CD4-positive, alpha-beta memory T cell (primary cell): ENCODE measurements around the gene TMEM115. TPM values are rescaled to one million over a fixed set of nuclear protein-coding genes. Genes with fewer than 3 reads are reported as not detected.
"Not testable (repeated sequence)": the region's sequence is repeated elsewhere in the genome, so short reads cannot be mapped to it uniquely, and the experiment has no call there.

Source experiments
- CTCF ChIA-PET: fragments of 350-600 bp; sonication (Branson Sonifier 250); formaldehyde crosslinking; loops from one replicate; lab custom pipeline; 2021; ENCODE audit warnings: inconsistent platforms; ENCODE audit not compliant: partially characterized antibody; lab: Charles Lee
- POLR2A ChIA-PET: fragments of 350-600 bp; sonication (Branson Sonifier 250); formaldehyde crosslinking; loops from one replicate; lab custom pipeline; 2021; ENCODE audit not compliant: partially characterized antibody; lab: Charles Lee
- DNase-seq, 5 donors: peaks; one replicate each; pipeline versions ENCODE4 v3.0.0 to v3.0.0-alpha.2; 2020 to 2022; ENCODE audit warnings: mixed read lengths in 1 of 5
- H3K27ac ChIP-seq: one replicate; pipeline ENCODE4 v1.7.0; 2013; ENCODE audit warnings: low read depth, low read length
- H3K27me3 ChIP-seq: 2 replicates; pipeline ENCODE4 v1.7.0; 2013; ENCODE audit warnings: mild to moderate bottlenecking, low read length, moderate library complexity; ENCODE audit not compliant: insufficient read depth
- H3K36me3 ChIP-seq: 2 replicates; pipeline ENCODE4 v1.7.0; 2013; ENCODE audit warnings: mild to moderate bottlenecking, low read length, moderate library complexity; ENCODE audit not compliant: insufficient read depth
- H3K4me1 ChIP-seq: 2 replicates; pipeline ENCODE4 v1.7.0; 2013; ENCODE audit warnings: mild to moderate bottlenecking, low read length, moderate library complexity; ENCODE audit not compliant: insufficient read depth
- H3K4me3 ChIP-seq, 2 donors: one replicate each; pipeline ENCODE4 v1.7.0; 2013; ENCODE audit warnings: low read length in 2 of 2, mild to moderate bottlenecking in 1 of 2
- H3K9me3 ChIP-seq, 2 donors: one replicate each; pipeline ENCODE4 v1.7.0; 2013; ENCODE audit warnings: low read length in 2 of 2, control low read depth in 1 of 2; ENCODE audit not compliant: control insufficient read depth in 1 of 2
- H3K27ac Mint-ChIP-seq, 7 donors: one replicate each; pipeline ENCODE4 v1.8.0; 2020 to 2021; ENCODE audit warnings: mixed read lengths in 7 of 7, mild to moderate bottlenecking in 6 of 7, inconsistent platforms in 3 of 7, moderate library complexity in 3 of 7
- H3K27me3 Mint-ChIP-seq, 2 donors: one replicate each; pipeline ENCODE4 v1.8.0; 2020 to 2021; ENCODE audit warnings: mixed read lengths in 2 of 2
- H3K36me3 Mint-ChIP-seq, 2 donors: one replicate each; pipeline ENCODE4 v1.8.0; 2020 to 2021; ENCODE audit warnings: mixed read lengths in 2 of 2, inconsistent platforms in 1 of 2, mild to moderate bottlenecking in 1 of 2
- H3K4me1 Mint-ChIP-seq, 4 donors: one replicate each; pipeline ENCODE4 v1.8.0; 2020 to 2021; ENCODE audit warnings: mixed read lengths in 4 of 4, mild to moderate bottlenecking in 1 of 4
- H3K4me3 Mint-ChIP-seq, 8 donors: one replicate each; pipeline ENCODE4 v1.8.0; 2020 to 2021; ENCODE audit warnings: mixed read lengths in 8 of 8, mild to moderate bottlenecking in 7 of 8, moderate library complexity in 6 of 8, inconsistent platforms in 3 of 8
- H3K9me3 Mint-ChIP-seq, 8 donors: one replicate each; pipeline ENCODE4 v1.8.0; 2020 to 2021; ENCODE audit warnings: mixed read lengths in 8 of 8, mild to moderate bottlenecking in 5 of 8, inconsistent platforms in 3 of 8, moderate library complexity in 1 of 8
- intact Hi-C: fragments of 100-400 bp; cut with micrococcal nuclease; formaldehyde crosslinking; loops from one replicate; pipeline ENCODE4 v1.15.1; 2023
- polyA plus RNA-seq, 2 donors: library from polyadenylated mRNA; unstranded; fragments of 300-500 nt; fragmentation: Illumina TruSeq; gene quantifications; one replicate each; pipeline ENCODE4 v1.2.3, GENCODE V29; 2021
- total RNA-seq, 2 experiments: library from RNA; stranded (reverse); gene quantifications; one replicate each; pipeline ENCODE4 v1.2.3, GENCODE V29; 2021

The TMEM115 gene
- total and polyA plus RNA-seq, 4 experiments from 2014 or later: 28.6 to 38.4 (median 32.8) TPM

- peak overlapping the region in 1 of 8 donors; percentile 54 for H3K4me3 Mint-ChIP-seq
- H3K4me1 ChIP-seq: peaks cover 49% of the 10 kb centered on the region
- H3K27me3 ChIP-seq: no peaks in the 10 kb centered on the region
- ChIA-PET POLR2A (interaction anchor here (1.2 to 14.4 kb wide), 6 partner anchors 11 to 47 kb away, joined by 4 to 144 read pairs (median 18); partner anchors contain the start of genes CYB561D2, HYAL3, IFRD2 and NAA80), CTCF (interaction anchor here (0.6 to 2.4 kb wide), 6 partner anchors 11 to 900 kb away, joined by 3 to 5 read pairs (median 4); no protein-coding TSS in a partner anchor)
- peak in 1 of 5 donors; percentile 29 for DNase-seq
- no peaks in the 10 kb centered on the region for H3K36me3 ChIP-seq
- H3K9me3 Mint-ChIP-seq: no peaks in the 10 kb centered on the region
- H3K4me3 ChIP-seq: no peak overlapping the region
- no peaks in the 10 kb centered on the region for H3K9me3 ChIP-seq
- peaks cover 23 to 54% (median 39%) of the 10 kb centered on the region in 4 donors for H3K4me1 Mint-ChIP-seq
- intact Hi-C loops: loop anchor here (5.0 kb wide), 1 partner anchor 846 kb away; the partner anchor contains the start of gene DAG1
- H3K27ac Mint-ChIP-seq: peak overlapping the region in 2 of 7 donors; percentile 64 to 70
- H3K36me3 Mint-ChIP-seq: peaks cover 0 to 2% of the 10 kb centered on the region in 2 donors
- no peak overlapping the region for H3K27ac ChIP-seq
- H3K27me3 Mint-ChIP-seq: no peaks in the 10 kb centered on the region
Observed at GRCh38 chr3:50318163-50318562, 41.2 kb downstream of the TMEM115 start.

DNA sequence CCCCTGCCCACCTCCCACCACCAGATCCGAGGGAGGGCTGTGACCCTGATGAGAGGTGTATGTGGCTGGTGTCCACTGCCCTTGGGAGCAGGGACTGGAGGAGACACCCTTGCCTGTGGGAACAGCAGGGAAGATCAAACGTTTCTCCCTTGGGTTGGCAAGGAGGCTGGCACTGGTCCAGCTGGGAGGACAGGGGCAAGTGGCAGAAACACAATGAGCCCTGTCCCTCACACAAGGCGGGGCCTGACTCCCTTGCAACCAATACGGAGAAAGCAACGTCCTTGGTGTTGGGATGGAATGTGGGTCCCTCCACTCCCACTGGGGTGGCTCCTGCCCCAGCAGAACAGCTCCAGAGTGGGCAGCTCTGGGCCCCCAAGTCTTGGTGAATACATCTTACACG is 42.0 kb downstream of the TMEM115 start:
- Mint-ChIP-seq H3K27me3 (no peaks in the 10 kb centered on the region), H3K36me3 (peaks cover 0 to 2% of the 10 kb centered on the region in 2 donors), H3K9me3 (no peaks in the 10 kb centered on the region), H3K4me1 (peaks cover 22 to 52% (median 38%) of the 10 kb centered on the region in 4 donors), H3K27ac (peak overlapping the region; percentile 79 to 99 (median 94)), H3K4me3 (peak overlapping the region in 4 of 8 donors; percentile 76 to 92 (median 88))
- ChIA-PET CTCF (interaction anchor here (0.9 to 1.2 kb wide), 4 partner anchors 10 to 29 kb away, joined by 3 to 5 read pairs (median 4); partner anchors contain the start of genes HYAL3, NAA80 and RASSF1), POLR2A (interaction anchor here (1.0 to 14.4 kb wide), 7 partner anchors 12 to 81 kb away, joined by 4 to 144 read pairs (median 8); partner anchors contain the start of genes CYB561D2, GNAI2, HYAL3 and NAA80)
- intact Hi-C loops: loop anchor here (5.0 kb wide), 1 partner anchor 845 kb away; the partner anchor contains the start of gene DAG1
- Histone ChIP-seq H3K4me3 (no peak overlapping the region), H3K27me3 (no peaks in the 10 kb centered on the region), H3K27ac (peak overlapping the region; percentile 49), H3K36me3 (no peaks in the 10 kb centered on the region), H3K9me3 (no peaks in the 10 kb centered on the region), H3K4me1 (peaks cover 46% of the 10 kb centered on the region)
- peak in 1 of 5 donors; percentile 17 for DNase-seq

DNA sequence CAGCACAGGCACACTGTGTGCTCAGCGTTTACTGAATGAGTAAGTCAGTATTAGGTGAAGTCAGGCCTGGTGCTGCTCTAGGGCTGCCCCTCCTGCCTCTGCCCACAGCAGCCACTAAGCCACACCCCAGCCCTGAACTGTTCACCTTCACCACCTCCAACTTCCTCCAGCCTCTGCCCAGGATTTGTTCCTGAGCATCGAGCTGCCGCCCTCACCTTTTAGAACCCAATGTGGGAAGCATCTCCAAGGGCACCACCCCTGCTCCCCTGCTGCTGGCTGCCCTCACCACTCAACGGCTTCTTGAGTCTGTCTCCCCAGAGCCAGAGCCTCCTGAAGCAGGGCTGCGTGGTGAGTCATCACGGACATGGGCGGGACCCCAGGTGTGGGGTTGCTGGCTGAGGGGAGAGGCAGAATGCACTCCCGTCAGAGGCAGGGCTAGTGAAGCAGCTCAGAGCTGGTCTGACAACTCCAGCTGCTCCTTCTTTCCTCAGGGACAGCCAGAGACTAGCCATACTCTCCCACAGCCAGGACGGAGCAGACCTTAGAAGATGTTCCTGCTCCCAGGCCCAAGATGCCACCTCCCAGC is 42.6 kb downstream of the TMEM115 start:
- no peaks in the 10 kb centered on the region for H3K27me3 ChIP-seq
- H3K27ac Mint-ChIP-seq: peak overlapping the region; percentile 79 to 99 (median 94)
- ChIA-PET POLR2A (interaction anchor here (1.0 to 14.4 kb wide), 7 partner anchors 12 to 81 kb away, joined by 4 to 144 read pairs (median 8); partner anchors contain the start of genes CYB561D2, GNAI2, HYAL3 and NAA80), CTCF (interaction anchor here (1.0 to 4.4 kb wide), 4 partner anchors 9 to 24 kb away, joined by 3 to 21 read pairs (median 4); partner anchors contain the start of genes HYAL3, NAA80 and RASSF1)
- DNase-seq: peak; percentile 62 to 92 (median 72)
- peak overlapping the region in 1 of 2 donors; percentile 7 for H3K4me3 ChIP-seq
- no peaks in the 10 kb centered on the region for H3K27me3 Mint-ChIP-seq
- intact Hi-C loops: loop anchor here (1.0 to 5.0 kb wide), 2 partner anchors 12 to 844 kb away; partner anchors contain the start of genes DAG1 and TUSC2
- peaks cover 41% of the 10 kb centered on the region for H3K4me1 ChIP-seq
- peak overlapping the region; percentile 74 to 92 (median 86) for H3K4me3 Mint-ChIP-seq
- H3K9me3 ChIP-seq: no peaks in the 10 kb centered on the region
- peak overlapping the region; percentile 49 for H3K27ac ChIP-seq
- no peaks in the 10 kb centered on the region for H3K36me3 ChIP-seq
- peaks cover 0 to 2% of the 10 kb centered on the region in 2 donors for H3K36me3 Mint-ChIP-seq
- peaks cover 22 to 52% (median 37%) of the 10 kb centered on the region in 4 donors for H3K4me1 Mint-ChIP-seq
- H3K9me3 Mint-ChIP-seq: no peaks in the 10 kb centered on the region

- H3K27me3 Mint-ChIP-seq: no peaks in the 10 kb centered on the region
- DNase-seq: peak in 1 of 5 donors; percentile 7
- peaks cover 0 to 2% of the 10 kb centered on the region in 2 donors for H3K36me3 Mint-ChIP-seq
- peaks cover 31% of the 10 kb centered on the region for H3K4me1 ChIP-seq
- intact Hi-C loops: loop anchor here (5.0 kb wide), 1 partner anchor 843 kb away; the partner anchor contains the start of gene DAG1
- POLR2A ChIA-PET: interaction anchor here (0.8 to 14.4 kb wide), 9 partner anchors 8 to 78 kb away, joined by 3 to 144 read pairs (median 6); partner anchors contain the start of genes HYAL2, HYAL3, IFRD2 and NAA80
- H3K4me3 Mint-ChIP-seq: no peak overlapping the region
- peak overlapping the region in 3 of 7 donors; percentile 66 to 85 (median 75) for H3K27ac Mint-ChIP-seq
- H3K9me3 ChIP-seq: no peaks in the 10 kb centered on the region
- H3K9me3 Mint-ChIP-seq: no peaks in the 10 kb centered on the region
- H3K27me3 ChIP-seq: no peaks in the 10 kb centered on the region
- H3K36me3 ChIP-seq: no peaks in the 10 kb centered on the region
- H3K4me3 ChIP-seq: no peak overlapping the region
- peaks cover 15 to 42% (median 27%) of the 10 kb centered on the region in 4 donors for H3K4me1 Mint-ChIP-seq
- no peak overlapping the region for H3K27ac ChIP-seq
- CTCF ChIA-PET: interaction anchor here (0.8 to 4.4 kb wide), 6 partner anchors 9 to 68 kb away, joined by 3 to 21 read pairs (median 4); partner anchors contain the start of genes HYAL3, NAA80 and TUSC2
Observed at GRCh38 chr3:50314816-50315215, 44.5 kb downstream of the TMEM115 start.

GRCh38 chr3:50314342-50314741 is 45.0 kb downstream of the TMEM115 start:
- no peak for DNase-seq
- CTCF ChIA-PET: interaction anchor here (1.1 to 4.4 kb wide), 4 partner anchors 14 to 68 kb away, joined by 3 to 21 read pairs (median 5); partner anchors contain the start of genes HYAL3, NAA80 and TUSC2
- no peak overlapping the region for H3K27ac ChIP-seq
- no peaks in the 10 kb centered on the region for H3K27me3 ChIP-seq
- H3K4me3 Mint-ChIP-seq: no peak overlapping the region
- peak overlapping the region in 5 of 7 donors; percentile 29 to 86 (median 60) for H3K27ac Mint-ChIP-seq
- H3K9me3 ChIP-seq: no peaks in the 10 kb centered on the region
- no peaks in the 10 kb centered on the region for H3K9me3 Mint-ChIP-seq
- H3K4me1 Mint-ChIP-seq: peaks cover 14 to 37% (median 25%) of the 10 kb centered on the region in 4 donors
- H3K36me3 ChIP-seq: no peaks in the 10 kb centered on the region
- peaks cover 0 to 2% of the 10 kb centered on the region in 2 donors for H3K36me3 Mint-ChIP-seq
- no peaks in the 10 kb centered on the region for H3K27me3 Mint-ChIP-seq
- POLR2A ChIA-PET: interaction anchor here (1.1 to 14.4 kb wide), 7 partner anchors 8 to 78 kb away, joined by 3 to 144 read pairs (median 6); partner anchors contain the start of genes HYAL2, HYAL3, IFRD2 and NAA80
- intact Hi-C loops: no loop called here
- no peak overlapping the region for H3K4me3 ChIP-seq
- peaks cover 28% of the 10 kb centered on the region for H3K4me1 ChIP-seq

DNA sequence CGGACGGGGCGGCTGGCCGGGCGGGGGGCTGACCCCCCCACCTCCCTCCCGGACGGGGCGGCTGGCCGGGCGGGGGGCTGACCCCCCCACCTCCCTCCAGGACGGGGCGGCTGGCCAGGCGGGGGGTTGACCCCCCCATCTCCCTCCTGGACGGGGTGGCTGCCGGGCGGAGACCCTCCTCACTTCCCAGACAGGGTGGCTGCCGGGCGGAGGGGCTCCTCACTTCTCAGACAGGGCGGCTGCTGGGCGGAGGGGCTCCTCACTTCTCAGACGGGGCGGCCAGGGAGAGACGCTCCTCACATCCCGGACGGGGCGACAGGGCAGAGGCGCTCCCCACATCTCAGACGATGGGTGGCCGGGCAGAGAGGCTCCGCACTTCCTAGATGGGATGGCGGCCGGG is 47.3 kb downstream of the TMEM115 start:
- H3K4me3 ChIP-seq, H3K27me3 ChIP-seq, H3K36me3 ChIP-seq, H3K27ac Mint-ChIP-seq, CTCF ChIA-PET, H3K27me3 Mint-ChIP-seq, intact Hi-C loops, H3K9me3 Mint-ChIP-seq, H3K27ac ChIP-seq, POLR2A ChIA-PET, H3K9me3 ChIP-seq, H3K36me3 Mint-ChIP-seq, H3K4me3 Mint-ChIP-seq: not testable (repeated sequence)
- H3K4me1 ChIP-seq: peaks cover 16% of the 10 kb centered on the region
- peaks cover 12 to 17% (median 14%) of the 10 kb centered on the region in 4 donors for H3K4me1 Mint-ChIP-seq
- DNase-seq: peak in 1 of 5 donors; percentile 8
